GM12801 (cell line): ENCODE data around the gene PTHLH.

Experiments
- CTCF ChIP-seq: IDR thresholded peaks from one replicate; pipeline ENCODE4 v1.5.1; 2011; ENCODE audit warnings: control low read depth; ENCODE audit not compliant: insufficient read length; ENCODE audit errors: extremely low read depth

The PTHLH gene

DNA sequence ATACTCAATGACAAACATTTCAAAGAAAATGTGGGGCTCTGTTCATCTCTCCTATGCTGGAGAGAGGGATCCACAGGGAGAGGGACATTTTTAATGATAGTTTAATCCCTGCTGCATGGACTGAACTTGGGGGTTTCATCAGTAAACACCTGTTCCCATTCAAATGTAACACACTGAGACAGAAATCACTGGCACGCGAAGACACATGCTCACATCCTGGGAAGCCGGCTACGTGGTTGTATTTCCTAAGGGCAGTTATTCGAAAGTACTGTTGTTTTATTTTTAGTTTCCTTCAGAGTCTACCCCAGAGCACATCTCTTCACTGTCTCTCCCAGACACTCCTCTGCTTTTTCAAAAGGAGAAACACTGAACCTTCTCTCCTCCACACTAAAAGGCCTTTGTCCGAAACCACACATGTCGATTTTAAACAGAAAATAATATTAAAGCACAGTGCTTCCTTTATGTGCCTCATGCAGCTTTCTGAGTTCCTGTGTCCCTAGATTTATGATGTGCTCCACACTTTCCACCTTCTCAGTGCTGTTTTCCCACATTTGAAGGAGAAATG, 52.8 kb downstream of the PTHLH start:
- no peak for TF ChIP-seq CTCF

DNA sequence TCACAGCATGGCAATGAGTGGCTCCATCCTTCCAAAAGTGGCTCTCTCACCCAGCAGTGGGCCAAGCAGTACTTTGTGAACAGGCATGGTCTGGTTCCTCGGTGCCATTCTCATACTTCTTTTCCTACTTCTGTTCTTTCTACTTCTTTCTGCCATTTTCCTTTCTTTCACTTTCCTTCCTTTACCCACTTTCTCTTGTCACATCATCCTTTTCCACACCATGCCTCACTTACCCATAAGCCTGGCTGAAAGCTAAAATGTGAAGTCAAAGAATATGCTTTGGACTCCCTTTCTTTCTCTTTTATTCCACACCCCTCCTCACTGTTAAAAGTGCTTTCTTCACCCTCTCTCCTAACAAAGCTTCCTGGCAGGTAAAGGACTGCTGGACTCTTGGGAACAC, 57.0 kb downstream of the PTHLH start:
- TF ChIP-seq CTCF = no peak

GRCh38 chr12:27915021-27915420, 57.5 kb downstream of the PTHLH start:
- TF ChIP-seq CTCF = no peak

GRCh38 chr12:27913999-27914614, 58.4 kb downstream of the PTHLH start:
- TF ChIP-seq CTCF = no peak

- TF ChIP-seq CTCF = no peak
These were observed 61.1 kb downstream of the PTHLH start for GRCh38 chr12:27911397-27911796.
